Ascending aorta (tissue), 2 donors: ENCODE results near the gene TBX2. TPM values are rescaled to one million over a fixed set of nuclear protein-coding genes. Genes with fewer than 3 reads are reported as not detected.

Experiments used
- DNase-seq, 2 donors: peaks; one replicate each; pipeline ENCODE4 v3.0.0-alpha.2; 2019; ENCODE audit warnings: low spot score in 2 of 2
- H3K27ac ChIP-seq, 2 donors: fragments of 200-600 bp; sonication (generic); one replicate each; pipeline ENCODE4 v1.5.1; 2016 to 2017; ENCODE audit warnings: mild to moderate bottlenecking in 1 of 2
- H3K27me3 ChIP-seq: fragments of 200-600 bp; sonication (generic); one replicate; pipeline ENCODE4 v1.5.1; 2017
- H3K36me3 ChIP-seq, 2 donors: fragments of 200-600 bp; sonication (generic); one replicate each; pipeline ENCODE4 v1.5.1; 2016
- H3K4me1 ChIP-seq, 2 donors: fragments of 200-600 bp; sonication (generic); one replicate each; pipeline ENCODE4 v1.5.1; 2016 to 2017; ENCODE audit warnings: mild to moderate bottlenecking in 1 of 2
- H3K4me3 ChIP-seq, 2 donors: fragments of 200-600 bp; sonication (generic); one replicate each; pipeline ENCODE4 v1.5.1; 2016 to 2017; ENCODE audit warnings: mild to moderate bottlenecking in 1 of 2
- H3K9me3 ChIP-seq, 2 donors: fragments of 200-600 bp; sonication (generic); one replicate each; pipeline ENCODE4 v1.5.1; 2016
- intact Hi-C: fragments of 100-400 bp; cut with DNase I; formaldehyde crosslinking; loops from one replicate; pipeline ENCODE4 v1.15.1; 2023
- total RNA-seq: library from RNA; depleted of rRNA; stranded (reverse); fragments of >200 nt; gene quantifications from one replicate; pipeline ENCODE4 v1.1.0, GENCODE V29; 2016
- TF ChIP-seq, protein P1 (sequence below), 3 experiments: fragments of 200-600 bp in 2 of 3; fragments of 450-650 bp in 1 of 3; sonication (generic) in 2 of 3; IDR thresholded peaks; one replicate each; pipeline ENCODE4 v1.5.1; 2016 to 2019; ENCODE audit warnings: antibody characterized with exemption in 3 of 3, mild to moderate bottlenecking in 1 of 3, moderate library complexity in 1 of 3

TBX2 gene
- total RNA-seq, 1 donor from 2014 or later, result 100 TPM

DNA sequence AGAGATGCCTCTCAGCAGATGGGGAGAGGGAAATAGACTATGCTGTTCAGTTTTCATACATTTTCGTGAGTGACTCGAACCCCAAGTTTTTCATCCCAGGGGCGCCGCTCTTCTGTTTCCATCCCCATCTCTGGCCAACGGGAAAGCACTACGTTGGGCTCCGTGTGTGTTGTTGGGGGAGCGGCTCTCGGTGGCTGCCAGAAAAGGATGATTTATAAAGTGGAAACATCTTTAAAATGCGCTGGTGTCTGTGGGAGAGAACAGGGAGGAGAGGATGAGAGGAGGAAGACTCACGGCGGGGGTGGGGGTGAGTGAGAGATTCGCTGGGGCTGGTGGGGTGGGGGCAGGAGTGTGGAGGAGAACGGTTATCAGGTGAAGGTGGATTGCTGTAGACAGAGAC, 58.4 kb downstream of the TBX2 start:
- H3K9me3 ChIP-seq, result no peaks in the 10 kb centered on the region
- intact Hi-C loops, result no loop called here
- TF ChIP-seq, protein P1, sequence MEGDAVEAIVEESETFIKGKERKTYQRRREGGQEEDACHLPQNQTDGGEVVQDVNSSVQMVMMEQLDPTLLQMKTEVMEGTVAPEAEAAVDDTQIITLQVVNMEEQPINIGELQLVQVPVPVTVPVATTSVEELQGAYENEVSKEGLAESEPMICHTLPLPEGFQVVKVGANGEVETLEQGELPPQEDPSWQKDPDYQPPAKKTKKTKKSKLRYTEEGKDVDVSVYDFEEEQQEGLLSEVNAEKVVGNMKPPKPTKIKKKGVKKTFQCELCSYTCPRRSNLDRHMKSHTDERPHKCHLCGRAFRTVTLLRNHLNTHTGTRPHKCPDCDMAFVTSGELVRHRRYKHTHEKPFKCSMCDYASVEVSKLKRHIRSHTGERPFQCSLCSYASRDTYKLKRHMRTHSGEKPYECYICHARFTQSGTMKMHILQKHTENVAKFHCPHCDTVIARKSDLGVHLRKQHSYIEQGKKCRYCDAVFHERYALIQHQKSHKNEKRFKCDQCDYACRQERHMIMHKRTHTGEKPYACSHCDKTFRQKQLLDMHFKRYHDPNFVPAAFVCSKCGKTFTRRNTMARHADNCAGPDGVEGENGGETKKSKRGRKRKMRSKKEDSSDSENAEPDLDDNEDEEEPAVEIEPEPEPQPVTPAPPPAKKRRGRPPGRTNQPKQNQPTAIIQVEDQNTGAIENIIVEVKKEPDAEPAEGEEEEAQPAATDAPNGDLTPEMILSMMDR (IDR thresholded peaks at IDR 0.05), result no peak
- peaks cover 28% of the 10 kb centered on the region for H3K27me3 ChIP-seq
- H3K4me3 ChIP-seq, result peak overlapping the region in 1 of 2 donors; percentile 56
- peaks cover 5 to 8% of the 10 kb centered on the region in 2 donors for H3K4me1 ChIP-seq
- H3K36me3 ChIP-seq, result no peaks in the 10 kb centered on the region
- no peak overlapping the region for H3K27ac ChIP-seq
- peak in 1 of 2 donors; percentile 33 for DNase-seq

DNA sequence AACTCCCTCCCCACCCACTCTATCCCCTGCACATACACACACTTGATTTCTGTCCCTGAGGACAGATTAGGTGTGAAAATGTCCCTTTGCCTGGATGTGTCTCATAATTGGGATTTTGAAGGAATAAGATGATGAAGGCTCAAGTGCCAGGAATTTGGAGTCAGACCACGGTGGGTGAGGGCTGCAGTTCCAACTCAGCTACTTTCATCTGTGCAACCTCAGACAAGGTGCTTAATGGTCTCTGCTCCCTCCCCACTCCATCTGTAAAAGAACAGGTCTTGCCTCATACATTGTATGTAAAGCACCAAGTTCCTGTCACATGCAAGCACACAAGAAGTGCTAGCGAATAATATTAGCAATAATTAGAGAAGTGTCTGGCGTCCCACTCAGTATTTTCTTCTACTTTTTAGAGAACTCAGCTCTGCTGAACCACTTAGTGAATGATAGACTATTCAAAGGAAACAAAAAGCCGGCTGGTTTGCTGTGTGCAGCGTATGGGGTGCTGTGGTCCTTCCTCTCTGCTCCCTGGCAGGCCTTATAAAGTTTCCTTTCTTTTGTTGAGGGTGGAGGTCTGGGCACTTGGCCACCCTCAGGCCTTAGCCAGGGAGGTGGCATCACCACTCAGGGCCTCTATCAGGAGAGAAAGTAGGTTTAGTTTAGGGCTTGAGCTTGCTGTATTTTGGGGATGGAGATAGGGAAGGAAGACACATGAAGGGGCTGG, 58.9 kb downstream of the TBX2 start:
- Histone ChIP-seq H3K27me3 (peaks cover 28% of the 10 kb centered on the region), H3K9me3 (no peaks in the 10 kb centered on the region), H3K4me1 (peaks cover 5 to 8% of the 10 kb centered on the region in 2 donors), H3K27ac (no peak overlapping the region), H3K36me3 (no peaks in the 10 kb centered on the region), H3K4me3 (no peak overlapping the region)
- DNase-seq, result peak in 1 of 2 donors; percentile 21
- TF ChIP-seq, protein P1 (IDR thresholded peaks at IDR 0.05), result no peak
- intact Hi-C loops, result no loop called here

Other genes starting within 250 kb of the TBX2 start
- gene TBX4, start 52.6 kb downstream of the TBX2 start, total RNA-seq, result not detected
- not detected for gene NACA2, start 191.4 kb downstream of the TBX2 start, total RNA-seq